GM12872 (cell line): Measurements from ENCODE around the gene DPYSL5.

ENCODE experiments used
- CTCF ChIP-seq: IDR thresholded peaks from 3 replicates; pipeline ENCODE4 v1.5.1; 2011; ENCODE audit warnings: low read depth, mild to moderate bottlenecking, low read length, moderate library complexity; ENCODE audit not compliant: insufficient read depth

The DPYSL5 gene

GRCh38 chr2:26854283-26854827, 6.4 kb downstream of the DPYSL5 start:
- TF ChIP-seq CTCF, result no peak

- TF ChIP-seq CTCF, result no peak
Measured at GRCh38 chr2:26855466-26855865, 7.5 kb downstream of the DPYSL5 start.

- TF ChIP-seq CTCF, result no peak
Measured at GRCh38 chr2:26859622-26860021, 11.7 kb downstream of the DPYSL5 start.

GRCh38 chr2:26860211-26860850, 12.4 kb downstream of the DPYSL5 start:
- TF ChIP-seq CTCF, result no peak

- TF ChIP-seq CTCF, result no peak
Measured at GRCh38 chr2:26861610-26862224, 13.8 kb downstream of the DPYSL5 start.

GRCh38 chr2:26864226-26864625, 16.3 kb downstream of the DPYSL5 start:
- TF ChIP-seq CTCF, result no peak

- TF ChIP-seq CTCF, result no peak
Measured at GRCh38 chr2:26864646-26865045, 16.7 kb downstream of the DPYSL5 start.
